Stimulated activated naive CD4-positive, alpha-beta T cell treated with Interleukin-2 at 50 U/mL for 16 hours (primary cell): ENCODE measurements around the gene SRRD.

Experiments
- DNase-seq: peaks from one replicate; lab custom pipeline; 2025; lab: John Stamatoyannopoulos, UW

The SRRD gene

DNA sequence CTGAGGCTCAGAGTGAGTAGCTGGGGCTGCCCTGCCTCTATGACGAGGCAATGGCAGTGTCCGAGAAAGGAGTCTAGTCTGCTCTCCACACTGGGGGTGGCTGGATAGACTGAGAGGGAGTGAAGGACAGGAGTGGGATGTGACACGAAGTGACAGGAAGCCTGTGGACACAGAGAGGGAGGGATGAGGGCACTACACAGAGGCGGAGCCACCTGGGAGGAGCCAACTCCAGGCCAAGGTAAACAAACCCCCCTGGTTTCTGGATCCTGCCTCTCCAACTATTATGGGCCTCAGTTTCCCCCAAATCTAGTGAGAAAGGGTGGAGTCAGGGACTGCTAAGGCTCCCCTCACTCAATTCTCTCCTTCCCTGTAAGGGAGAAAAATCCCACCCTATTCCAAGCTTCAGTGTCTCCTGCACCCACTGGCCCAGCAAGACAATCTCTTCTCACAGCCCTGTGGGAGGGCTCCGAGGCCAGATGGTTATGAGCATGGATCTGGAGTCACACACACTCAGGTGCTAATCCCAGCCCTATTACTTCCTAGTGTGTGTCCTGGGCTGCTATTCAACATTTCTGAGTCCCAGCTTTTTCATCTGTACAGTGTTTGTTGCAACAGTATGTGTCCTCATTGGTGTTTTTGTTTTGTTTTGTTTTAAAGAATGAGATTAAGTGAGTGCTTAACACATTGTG lies 29.7 kb upstream of the SRRD start:
- DNase-seq = no peak

DNA sequence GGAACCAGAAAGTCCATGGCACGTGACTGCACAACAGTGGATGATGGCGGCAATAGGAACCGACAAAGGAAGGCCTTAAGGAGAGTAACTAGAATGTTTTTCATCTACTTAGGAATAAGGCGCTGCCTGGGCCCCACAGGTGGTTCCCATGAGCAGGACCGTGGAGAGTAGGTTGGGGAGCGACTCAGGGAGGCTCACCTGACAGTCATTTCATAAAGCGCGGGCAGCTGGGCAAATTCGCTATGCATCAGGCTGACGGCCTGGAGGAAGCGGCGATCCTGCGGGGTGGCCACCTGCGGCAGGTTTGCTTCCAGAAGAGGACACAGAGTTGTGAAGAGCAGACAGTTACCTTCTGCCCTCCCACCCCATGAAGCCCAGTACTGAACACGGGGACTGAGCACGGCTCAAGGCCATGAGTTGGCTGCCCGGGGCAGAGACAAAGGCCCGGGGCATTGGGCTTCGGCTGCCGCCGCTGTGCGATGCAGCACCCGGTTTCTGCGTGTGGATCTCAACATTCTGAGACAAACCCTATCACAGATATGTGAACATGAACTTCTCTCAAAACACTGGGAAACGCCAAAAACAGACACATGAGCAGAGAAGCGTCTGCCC lies 25.9 kb upstream of the SRRD start:
- DNase-seq = no peak

DNA sequence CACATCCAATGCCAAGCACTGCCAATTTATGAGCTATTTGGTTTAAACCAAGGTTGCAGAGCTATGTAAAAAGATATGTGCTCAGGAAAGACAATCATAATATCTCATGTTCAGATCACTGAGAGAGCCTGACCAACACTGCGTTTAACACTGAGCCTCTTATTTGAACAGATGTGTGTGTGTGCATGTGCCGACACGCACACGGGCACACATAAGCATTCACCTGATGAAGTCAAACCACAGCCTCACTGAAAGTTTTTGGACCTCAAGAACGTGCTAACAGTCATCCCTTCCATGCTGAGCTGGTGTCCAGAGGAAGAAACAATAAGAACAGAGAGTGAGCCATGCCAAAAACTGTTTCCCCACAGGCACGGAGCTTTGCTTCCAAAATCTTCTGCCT lies 23.5 kb upstream of the SRRD start:
- DNase-seq = no peak

DNA sequence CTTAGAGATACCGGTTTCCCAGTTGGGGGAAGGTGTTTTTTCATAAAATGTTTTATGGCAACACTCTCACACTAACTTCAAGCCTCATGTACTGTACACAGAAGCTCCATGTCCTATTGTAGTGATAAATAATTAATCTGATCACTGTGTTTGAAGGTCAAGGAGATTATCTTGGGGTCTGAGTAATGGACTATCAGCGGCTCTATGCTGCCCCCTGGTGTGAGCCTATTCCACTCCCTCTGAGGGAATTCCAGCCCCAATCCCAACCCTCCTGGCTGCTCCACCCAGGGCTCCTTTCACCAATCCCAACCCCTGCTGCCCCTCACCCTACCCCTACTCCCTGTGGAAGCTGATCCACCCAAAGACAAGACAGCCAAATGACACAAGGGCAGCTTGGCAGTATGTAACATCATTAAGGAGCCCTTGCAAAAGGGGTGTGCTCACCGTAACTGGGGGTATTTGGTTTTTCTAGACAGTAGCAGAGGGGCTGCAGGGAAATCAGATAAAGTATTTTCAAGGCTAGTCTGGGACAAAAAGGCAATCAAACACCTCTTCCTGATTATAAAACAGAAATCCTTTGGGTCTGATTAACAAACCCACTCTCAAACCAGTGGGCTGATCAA lies 22.4 kb upstream of the SRRD start:
- no peak for DNase-seq

DNA sequence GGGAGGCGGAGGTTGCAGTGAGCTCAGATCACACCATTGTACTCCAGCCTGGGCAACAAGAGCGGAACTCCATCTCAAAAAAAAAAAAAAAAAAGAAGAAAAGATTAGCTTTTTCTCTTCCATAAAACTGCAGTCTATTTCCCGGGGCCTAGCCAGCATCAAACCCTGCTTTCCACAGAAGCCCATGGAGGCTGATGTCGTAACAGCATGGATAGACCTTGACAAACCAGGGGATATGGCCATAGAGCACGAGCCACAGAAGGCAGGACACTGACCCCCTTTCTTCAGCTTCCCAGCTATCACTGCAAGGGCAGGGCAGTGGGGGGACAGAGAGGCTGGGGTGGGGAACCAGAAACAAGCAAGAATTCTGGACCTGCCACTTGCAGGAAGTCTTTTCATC lies 21.6 kb upstream of the SRRD start:
- no peak for DNase-seq

DNA sequence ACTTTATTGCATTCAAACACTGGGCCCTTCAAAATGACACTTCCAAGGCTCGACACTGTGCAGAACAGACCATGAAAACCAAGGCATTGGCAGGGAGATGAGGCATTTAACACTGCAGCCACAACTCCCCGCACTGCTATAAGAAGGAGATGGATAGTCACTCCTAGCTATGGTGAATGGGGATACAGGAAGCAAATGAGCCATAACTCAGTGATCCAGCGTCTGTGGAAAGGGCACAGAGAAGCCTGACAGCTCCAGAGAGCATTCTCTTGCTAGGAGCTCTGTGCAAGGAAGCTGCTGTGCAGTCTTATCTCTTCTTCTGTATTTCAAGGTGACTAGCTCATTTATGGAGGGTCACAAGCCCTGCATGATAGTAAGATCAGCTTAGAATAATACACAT lies 21.0 kb upstream of the SRRD start:
- no peak for DNase-seq

DNA sequence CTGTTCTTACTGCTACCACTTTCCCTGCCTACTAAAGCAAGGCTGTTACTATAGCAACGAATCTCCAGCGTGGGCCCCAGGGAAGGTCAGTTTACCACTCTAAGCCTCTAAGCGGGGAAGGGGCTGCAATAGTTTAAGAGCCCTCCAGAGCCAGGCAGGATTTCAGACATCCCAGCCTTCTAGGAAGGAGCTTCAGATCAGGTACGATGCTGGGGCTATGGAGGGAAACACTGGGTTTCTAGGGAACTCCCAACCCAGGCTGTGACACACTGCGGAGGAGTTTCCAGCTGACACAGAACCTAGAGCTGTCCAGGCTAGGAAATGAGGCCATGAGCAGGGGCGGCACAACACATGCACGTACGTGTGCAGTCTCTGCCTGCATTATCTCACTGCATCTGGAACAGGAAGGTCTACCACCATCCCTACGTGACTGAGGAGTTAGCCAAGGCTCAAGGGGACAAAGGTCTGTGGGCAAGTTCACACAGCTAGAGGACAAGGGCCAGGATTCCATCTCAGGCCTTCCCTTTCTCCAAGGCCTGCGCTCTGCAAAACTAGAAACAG lies 20.5 kb upstream of the SRRD start:
- no peak for DNase-seq

DNA sequence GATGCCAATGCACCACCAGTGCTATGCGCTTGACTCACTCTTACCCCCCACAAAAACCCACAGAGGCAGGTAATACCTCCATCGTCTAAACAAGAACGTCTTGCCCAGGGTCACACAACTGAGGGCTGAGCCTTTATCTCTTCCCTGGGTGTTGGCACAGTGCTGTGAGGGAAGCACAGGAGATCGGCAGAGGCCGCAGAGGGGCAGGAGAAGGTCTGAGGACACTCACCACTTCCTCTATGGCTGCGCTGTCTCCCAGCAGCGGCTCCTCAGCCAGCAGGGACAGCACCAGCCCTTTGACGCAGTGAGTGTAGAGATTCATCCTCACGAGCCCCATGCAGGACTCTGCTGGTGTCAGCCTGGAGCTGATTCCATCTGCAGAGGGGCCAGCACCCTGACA lies 20.0 kb upstream of the SRRD start:
- DNase-seq = no peak

DNA sequence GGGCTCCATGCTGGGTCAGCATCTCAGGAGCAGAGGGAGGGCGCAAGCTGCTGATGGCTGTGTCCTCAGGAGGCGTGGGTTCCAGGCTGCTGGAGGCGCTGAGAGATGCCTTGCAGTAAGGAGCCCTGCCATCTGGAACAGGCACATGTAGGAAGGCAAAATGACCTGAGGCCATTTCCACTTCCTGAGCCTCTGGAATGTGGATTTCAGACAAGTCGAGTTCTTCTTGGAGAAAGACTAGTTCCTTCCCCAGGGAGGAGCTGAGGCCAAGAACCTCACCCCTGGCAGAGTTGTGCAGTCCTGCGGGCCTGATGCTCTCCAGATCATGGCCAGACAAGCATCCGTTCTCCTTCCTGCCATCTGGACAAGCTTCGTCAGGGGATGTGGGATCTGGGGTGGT lies 19.4 kb upstream of the SRRD start:
- no peak for DNase-seq

DNA sequence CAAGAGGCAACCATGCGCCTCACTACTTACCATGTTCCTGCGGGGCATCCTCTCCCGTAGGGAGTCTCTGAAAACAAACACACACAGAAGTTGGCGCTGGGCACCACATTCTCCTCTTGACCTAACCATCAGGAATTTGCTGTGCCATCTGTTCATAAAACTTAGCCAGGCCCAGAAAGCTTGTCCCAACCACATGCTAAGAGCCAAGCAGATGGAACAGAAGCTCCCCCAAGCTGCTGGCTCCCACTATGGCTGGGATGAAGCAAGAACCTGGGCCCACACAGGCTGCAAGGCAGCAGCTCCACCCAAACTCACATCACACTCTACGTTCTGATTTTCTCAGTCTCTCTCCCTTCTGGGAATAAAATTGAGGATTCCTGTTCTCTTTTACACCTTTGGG lies 17.5 kb upstream of the SRRD start:
- no peak for DNase-seq

DNA sequence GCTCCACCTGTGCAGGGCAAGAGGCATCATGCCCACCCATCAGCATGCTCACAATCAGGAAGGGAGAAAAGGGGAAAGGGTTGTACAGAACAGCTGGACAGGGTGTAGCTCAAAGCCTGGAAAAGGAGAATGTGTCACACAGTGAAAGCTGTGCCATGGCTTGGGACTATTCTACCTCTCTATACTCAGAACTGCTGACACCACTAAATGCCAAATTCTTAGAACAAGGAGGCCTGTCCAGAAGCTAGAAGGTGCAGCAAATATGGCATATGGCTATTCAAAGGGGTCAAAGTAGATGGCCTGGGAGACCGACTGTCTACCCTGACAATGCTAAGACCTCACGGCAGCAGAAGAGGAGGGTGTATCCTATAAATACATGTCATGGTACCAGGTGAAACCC lies 12.9 kb upstream of the SRRD start:
- no peak for DNase-seq

DNA sequence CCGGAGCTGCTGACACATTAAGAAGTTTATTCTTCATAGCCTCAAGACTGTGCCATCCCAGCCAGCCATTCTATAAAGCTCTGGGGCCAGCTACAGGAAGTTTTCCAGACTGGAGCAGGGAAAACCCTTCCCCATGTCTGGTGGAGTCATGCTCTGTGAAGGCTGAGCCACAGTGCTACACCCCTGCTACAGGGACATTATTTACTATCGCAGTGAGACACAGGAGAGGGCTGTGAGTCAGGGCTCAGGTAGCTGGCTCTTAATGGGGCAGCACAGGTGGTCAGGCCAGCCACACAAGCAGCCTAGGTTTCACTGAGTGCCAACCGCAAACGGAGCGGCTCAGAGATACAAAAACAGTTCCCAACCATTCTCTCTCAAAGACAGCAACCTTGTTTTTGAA lies 12.2 kb upstream of the SRRD start:
- no peak for DNase-seq

DNA sequence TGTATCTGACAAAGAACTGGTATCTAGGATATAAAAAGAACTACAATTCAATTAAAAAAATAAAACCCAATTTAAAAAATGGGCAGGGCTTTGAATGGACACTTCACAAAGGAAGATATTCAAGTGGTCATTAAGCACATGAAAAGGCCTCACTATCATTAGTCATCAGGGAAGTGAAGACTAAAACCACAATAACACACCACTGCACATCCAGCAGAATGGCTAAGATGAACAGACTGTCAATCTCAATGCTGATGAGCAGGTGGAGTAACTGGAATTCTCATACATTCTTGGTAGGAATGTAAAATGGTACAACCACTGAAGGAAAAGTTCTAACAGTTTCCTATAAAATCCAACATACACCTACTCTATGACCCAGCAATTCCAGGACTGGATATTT lies 9.0 kb upstream of the SRRD start:
- DNase-seq = no peak

DNA sequence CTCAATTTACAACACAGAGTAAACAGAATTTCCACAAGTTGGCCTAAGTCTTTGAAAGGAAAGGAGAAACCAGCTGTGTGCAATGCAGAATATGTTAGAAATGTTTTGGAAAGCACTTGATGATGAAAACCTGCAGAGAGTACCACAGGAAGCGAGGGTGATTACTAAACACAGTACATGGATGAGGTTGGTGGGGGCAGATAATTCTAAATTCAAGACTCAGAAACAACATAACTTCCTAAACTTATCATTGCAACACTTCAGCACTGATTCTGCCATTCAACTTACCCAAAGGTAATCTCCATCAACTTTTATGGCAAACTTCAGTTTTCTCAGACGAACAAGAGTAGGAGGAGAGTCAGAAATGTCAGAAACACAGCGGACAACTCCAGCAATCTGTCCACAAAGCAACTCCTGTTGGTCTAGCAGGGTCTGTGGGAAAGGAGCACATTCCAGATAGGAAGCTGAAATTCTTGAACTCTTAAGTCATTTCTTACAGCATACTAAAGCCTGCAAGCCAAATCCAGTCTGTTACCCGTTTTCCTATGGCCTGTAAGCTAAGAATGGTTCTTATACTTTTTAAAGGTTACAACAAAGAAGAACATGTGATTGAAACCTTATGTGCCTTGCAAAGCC lies 6.9 kb upstream of the SRRD start:
- no peak for DNase-seq

DNA sequence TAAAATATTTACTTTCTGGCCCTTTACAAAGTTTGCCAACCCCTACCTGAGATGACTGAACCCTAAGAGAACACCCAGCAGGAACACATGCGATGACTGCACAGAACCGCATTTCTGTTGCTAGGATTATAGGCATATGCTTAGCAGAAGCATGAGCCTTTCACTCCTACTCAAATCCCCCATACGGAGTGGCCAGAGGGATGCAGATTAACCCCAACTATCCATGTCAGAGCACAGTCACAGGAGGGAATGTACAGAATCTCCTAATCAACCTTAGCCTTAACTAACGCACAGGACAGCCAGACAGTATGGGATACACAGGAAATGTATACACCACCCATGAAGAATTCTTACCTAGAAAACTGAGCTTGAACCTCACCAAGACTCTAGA lies 6.3 kb upstream of the SRRD start:
- no peak for DNase-seq

DNA sequence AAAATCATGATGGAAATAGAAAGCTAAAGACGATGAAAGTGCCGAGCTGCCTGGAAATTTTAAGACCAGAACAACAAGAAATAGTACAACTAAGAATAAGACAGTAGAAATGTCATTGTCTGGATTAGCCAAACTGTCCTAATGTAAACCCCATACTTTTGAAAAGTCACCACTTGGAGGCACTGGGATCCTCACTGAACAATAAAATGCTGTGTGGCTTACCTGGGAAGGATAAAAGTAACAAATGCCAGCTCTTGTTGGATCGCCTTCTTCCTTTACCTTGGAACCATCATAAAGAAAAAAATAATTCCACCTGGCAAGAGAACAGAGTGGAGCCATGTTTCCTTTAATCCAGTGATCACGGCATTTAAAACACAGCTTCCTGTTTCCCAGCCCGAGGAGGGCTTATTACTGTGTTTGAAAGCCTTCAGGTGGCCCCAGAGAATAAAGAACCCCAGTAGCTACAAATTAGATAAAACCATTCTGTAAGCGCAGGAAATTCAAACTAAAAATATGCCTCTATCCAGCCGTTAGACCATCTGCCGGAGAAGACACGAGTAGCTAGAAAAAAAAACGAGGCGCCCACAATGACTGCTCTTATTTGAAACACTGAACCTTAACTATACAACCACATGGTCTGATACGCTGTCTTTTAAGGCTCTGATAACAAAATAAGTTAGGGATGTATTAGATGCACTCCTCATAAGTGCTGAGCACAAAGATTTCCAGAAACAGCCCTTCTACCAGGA lies 4.5 kb upstream of the SRRD start:
- no peak for DNase-seq

DNA sequence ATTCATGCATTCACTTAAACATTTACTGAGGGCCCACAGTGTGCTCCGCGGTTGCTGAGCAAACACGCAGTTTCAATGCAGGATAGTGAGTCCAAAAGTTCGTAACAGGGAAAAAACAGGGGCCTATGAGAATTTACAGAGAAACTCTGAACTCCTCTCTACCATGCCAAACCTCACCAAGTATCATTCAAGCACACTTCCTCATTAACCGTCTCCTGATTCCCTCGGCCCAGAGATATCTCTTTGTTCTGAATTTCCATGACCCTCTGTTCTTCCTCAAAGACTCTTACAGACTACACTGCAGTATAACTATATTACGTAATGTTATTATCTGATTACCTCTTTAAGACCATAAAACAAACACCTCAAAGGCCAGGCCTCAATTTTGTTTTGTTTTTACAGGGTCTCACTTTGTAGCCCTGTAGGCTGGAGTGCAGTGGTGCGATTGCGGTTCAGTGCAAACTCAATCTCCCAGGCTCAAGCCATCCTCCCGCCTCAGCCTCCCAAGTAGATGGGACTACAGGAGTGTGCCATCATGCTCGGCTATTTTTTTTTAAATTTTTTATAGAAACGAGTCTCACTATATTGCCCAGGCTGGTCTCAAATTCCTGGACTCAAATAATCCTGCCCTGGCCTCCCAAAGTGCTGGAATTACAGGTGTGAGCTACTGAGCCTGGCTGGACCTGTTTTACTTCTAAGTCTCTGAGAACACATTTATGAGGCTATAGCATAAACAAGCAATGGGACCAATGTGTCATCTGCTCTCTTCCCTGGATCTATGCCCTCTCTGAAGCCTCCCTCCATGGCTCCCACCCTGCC lies 3.7 kb upstream of the SRRD start:
- no peak for DNase-seq

DNA sequence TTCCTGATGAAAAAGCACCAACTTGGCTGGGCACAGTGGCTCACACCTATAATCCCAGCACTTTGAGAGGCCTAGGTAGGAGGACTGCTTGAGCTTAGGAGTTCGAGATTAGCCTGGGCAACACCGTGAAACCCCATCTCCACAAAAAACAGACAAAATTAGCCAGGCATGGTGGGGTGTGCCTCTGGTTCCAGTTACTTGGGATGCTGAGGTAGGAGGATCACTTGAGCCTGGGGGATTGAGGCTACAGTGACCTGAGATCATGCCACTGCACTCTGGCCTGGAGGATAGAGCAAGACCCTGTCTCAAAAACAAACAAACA lies 3.1 kb upstream of the SRRD start:
- no peak for DNase-seq

DNA sequence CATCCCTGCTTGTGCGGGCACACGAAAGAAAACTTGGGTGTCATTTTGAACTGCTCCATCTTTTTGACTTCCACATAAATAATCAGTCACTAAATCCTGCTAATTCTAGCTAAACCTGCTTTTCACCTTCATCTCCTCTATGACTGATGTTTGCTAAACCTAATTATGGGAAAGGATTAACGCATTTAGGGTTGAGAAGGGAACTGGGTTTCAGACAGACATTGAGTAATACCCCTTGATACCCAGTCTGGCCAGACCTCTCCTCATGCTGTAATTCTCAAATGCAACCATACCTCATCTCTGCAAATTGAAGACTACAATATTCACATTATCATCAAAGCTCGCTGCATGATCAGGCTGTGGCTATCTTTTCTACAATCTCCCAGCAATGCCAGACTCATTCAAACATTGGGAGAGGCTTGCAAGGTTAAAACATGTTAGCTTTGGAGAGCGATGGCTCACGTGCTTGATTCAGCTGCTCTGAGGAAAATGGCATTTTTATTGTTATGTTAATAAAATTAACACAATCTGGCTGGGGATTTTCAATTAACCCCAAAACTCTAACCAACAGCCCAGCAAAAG lies 2.5 kb upstream of the SRRD start:
- no peak for DNase-seq

DNA sequence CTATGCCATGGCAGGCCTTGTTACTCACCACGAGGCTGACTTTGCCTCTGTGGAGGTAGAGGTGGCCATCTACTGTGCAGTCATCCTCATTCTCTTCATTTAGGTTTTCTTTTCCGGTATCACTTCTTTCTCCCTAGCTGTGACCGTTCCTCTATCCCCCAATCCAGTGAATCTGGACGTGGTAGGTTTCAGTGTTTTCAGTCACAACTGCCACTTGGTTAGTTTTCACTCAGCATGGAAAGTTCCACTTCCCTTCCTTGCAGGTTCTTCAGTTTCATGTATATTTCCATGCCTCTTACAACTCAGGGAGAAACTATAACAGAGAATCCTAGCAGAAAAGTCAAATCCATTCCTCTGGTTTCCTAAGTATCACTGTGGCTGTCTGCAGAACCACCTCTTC lies 2.0 kb upstream of the SRRD start:
- no peak for DNase-seq

DNA sequence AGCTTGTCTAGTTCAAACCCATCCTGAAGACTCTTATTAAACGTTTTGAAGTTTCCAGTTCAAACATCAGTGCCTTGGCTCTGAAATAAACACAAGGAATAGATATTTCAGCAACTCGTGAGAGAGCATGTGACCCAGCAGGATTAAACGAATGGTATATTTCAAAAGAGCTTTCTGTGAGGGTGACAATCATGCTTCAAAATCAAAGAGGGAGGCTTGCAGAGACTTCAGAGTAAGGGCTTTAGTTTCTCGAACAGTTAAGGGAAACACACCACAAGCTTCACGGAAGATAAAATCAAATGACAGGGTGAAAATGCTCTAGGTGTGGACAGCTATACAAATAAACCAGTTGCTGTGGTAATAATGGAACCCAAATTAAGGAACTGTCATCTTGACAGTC lies 1.5 kb upstream of the SRRD start:
- DNase-seq = no peak
